ENCODE data around the gene CKLF. TPM values are rescaled to one million over a fixed set of nuclear protein-coding genes. Genes with fewer than 3 reads are reported as not detected.

CKLF gene, protein sequence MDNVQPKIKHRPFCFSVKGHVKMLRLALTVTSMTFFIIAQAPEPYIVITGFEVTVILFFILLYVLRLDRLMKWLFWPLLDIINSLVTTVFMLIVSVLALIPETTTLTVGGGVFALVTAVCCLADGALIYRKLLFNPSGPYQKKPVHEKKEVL
- 45.5 and 65.1 TPM in 2 replicates for total RNA-seq

GRCh38 chr16:66552286-66553177 lies at the start of gene CKLF:
TSS of gene CKLF (plus strand) at chr16:66552576. CDS start at chr16:66552716, 140 bp downstream.

DNA sequence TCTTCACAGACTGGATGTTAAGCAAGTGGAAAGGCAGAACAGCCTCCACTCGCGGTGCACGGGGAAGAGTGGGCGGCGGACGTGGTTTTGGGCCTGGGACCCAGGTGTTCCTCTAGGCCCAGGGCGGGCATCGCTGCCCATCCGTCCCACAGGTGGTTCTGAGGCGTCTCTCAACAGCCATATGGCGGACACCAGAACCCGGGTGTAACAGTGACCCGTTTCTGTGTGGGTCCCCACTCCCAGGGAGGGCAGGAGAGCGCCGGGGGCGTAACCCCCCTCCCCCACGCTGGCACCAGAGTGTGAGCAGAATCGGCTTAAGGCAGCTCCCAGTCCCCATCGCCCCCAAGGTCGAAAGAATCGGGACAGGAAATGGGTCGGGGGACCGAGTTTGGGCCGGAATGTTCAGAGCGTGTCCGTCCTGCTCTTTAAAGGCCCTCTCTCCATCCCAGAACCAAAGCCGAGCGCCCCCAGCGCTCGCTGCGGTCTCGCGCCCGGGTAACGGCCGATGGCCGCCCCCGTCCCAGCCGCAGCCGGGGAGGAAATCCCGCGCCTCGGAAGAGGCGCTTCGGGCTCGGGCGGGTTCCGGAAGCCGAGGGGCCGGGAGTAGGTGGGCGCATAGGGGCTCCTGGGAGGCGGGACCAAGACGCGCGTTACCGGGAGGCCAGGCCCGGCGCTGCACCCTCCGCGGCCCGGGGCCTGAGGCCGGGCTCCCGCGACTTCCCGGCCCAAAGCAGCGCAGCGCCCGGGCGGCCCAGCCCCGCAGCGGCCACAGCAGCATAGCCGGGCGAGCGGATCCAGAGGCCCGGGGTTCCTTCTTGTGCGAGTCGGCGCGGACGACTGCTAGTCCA lies 2.9 kb upstream of the CKLF start, which contains the start of gene TK2:
TSS of gene TK2 (minus strand) at position 839 of the 848 bp plus-strand sequence. CDS start at position 778, 61 bp downstream.

DNA sequence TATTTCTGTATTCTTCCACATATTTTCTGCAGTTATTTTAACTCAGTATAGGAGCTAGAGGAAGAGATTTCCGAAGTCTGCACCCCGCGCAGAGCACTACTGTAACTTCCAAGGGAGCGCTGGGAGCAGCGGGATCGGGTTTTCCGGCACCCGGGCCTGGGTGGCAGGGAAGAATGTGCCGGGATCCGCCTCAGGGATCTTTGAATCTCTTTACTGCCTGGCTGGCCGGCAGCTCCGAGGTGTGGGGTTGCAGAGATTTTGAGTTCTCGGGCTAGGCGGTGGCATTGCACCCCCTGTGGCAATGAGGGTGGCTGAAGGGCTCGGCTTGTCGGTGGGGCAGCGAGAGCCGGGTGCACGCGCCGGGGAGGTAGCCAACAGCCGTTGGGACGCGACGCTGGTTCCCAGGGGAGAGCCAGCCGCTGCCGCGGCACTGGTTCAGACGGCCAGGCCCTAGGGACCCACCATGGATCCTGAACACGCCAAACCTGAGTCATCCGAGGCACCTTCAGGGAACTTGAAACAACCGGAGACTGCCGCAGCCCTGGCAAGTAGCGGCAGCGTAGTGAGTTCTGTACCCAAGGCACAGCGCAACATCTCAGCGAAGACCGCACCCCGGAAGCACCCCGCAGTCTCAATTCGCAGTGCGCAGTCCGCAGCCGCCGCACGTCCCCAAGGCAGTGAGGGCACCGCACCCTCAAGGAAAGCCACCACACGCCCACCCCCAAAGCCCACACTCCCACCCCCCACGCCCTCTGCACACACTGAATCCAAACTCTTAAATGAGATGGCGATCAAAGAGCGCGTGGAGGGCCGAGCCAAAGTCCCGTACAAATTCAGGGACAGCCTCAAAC lies 13.9 kb downstream of the CKLF start, which contains the start of gene CMTM1:
TSS of gene CMTM1 (plus strand) at position 389 of the 851 bp plus-strand sequence. CDS start at position 464, 75 bp downstream.

DNA sequence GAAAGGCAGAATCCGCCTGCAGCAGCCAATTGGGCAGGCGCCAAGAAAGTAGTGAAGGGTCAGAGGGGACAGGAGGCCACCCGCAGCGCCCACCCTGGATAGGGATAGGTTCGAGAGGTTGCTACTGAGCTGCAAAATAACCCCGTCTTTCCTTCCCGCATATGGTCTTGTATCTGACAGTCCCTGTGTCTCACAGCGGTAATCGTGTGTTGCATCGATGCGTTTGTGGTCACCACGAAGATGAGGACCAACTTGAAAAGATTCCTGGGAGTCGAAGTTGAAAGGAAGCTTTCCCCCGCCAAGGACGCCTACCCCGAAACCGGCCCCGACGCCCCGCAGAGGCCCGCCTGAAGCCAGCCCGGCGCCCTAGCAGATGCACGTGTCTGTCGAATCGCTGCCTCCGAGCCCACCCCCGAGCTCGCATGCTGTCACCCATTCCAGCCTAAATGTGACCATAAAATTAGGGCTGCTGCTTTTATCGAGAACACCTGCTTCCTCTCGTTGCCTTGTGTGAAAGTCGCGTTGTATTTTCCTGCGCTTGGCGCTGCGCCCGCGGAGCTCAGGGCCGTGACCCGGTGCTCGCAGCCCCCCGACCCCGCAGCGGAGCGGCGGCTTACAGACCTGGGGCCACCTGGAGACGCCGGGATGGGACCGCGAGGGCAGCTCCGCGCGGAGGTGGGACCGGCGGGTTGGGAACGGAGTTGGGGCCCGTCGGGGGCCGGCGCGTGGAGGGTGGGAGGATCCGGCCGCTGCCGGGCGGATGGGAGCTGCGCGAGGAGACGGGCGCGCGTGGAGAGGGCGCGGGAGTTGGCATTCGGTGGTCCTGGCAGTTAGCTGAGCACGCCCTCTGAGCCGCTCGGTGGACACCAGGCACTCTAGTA lies 26.5 kb downstream of the CKLF start, which contains the start of gene CMTM2:
TSS of gene CMTM2 (plus strand) at position 813 of the 881 bp plus-strand sequence. CDS start 145 bp downstream, outside the sequence.

GRCh38 chr16:66604376-66605176 lies 52.2 kb downstream of the CKLF start, which contains the start of gene CMTM3:
TSS of gene CMTM3 (plus strand) at chr16:66604704. CDS start at chr16:66604806, 102 bp downstream.

Other genes with a start within 250 kb of the CKLF start
- gene CDH5, start 185.9 kb upstream of the CKLF start, total RNA-seq, result 24.6 and 30.6 TPM in 2 replicates
- 0.49 and 5.6 TPM in 2 replicates for gene BEAN1, start 125.3 kb upstream of the CKLF start, total RNA-seq
- gene TK2, start 2.5 kb upstream of the CKLF start, total RNA-seq, result 34.1 and 45.0 TPM in 2 replicates
- gene CMTM1, start 13.9 kb downstream of the CKLF start, total RNA-seq, result 2.9 TPM in 1 of 2 replicates, not detected in the other
- not detected in 2 replicates for gene CMTM2, start 26.9 kb downstream of the CKLF start, total RNA-seq
- gene CMTM3, start 52.1 kb downstream of the CKLF start, total RNA-seq, result 21.5 and 30.7 TPM in 2 replicates
- 10.2 and 10.5 TPM in 2 replicates for gene CMTM4, start 144.2 kb downstream of the CKLF start, total RNA-seq
- gene DYNC1LI2, start 199.0 kb downstream of the CKLF start, total RNA-seq, result 75.5 and 84.9 TPM in 2 replicates
- not detected in 2 replicates for gene TERB1, start 249.0 kb downstream of the CKLF start, total RNA-seq

All from cardiac atrium fibroblast (primary cell).